ENCODE results near the gene ARHGAP30.

DNA sequence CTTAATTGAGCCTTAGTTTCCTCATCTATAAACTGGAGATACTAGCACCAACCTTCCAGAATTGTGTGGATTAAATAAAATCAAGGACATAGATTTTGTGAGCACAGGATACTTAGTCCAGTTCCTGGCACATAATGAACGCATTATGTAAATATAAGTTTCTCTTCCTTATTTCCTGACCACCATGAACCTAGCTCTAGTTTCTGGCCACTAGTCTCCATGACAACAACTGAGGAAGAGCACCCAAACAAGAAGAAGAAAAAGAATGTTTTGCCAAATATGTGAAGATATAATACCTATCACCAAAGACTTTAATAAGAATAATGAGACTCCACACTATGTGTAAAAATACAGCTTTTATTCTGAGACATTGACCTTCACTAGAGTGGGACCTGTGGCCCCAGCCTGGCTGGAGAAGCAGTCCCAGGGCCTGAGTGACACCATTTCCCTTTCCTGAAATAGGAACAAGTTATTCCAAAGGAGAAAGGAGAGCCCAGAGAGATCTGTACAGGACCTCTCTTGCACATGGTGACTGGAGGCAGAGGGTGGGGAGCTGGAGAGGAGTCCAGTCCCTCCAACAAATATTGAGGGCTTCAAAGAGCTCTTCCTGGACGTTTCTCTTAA lies 23.0 kb downstream of the ARHGAP30 start:
- no peak for TF ChIP-seq EZH2phosphoT487 (IDR thresholded peaks at IDR 0.05; ENCODE audit: borderline replicate concordance, low read length)
- TF ChIP-seq, protein P1, sequence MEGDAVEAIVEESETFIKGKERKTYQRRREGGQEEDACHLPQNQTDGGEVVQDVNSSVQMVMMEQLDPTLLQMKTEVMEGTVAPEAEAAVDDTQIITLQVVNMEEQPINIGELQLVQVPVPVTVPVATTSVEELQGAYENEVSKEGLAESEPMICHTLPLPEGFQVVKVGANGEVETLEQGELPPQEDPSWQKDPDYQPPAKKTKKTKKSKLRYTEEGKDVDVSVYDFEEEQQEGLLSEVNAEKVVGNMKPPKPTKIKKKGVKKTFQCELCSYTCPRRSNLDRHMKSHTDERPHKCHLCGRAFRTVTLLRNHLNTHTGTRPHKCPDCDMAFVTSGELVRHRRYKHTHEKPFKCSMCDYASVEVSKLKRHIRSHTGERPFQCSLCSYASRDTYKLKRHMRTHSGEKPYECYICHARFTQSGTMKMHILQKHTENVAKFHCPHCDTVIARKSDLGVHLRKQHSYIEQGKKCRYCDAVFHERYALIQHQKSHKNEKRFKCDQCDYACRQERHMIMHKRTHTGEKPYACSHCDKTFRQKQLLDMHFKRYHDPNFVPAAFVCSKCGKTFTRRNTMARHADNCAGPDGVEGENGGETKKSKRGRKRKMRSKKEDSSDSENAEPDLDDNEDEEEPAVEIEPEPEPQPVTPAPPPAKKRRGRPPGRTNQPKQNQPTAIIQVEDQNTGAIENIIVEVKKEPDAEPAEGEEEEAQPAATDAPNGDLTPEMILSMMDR (conservative IDR thresholded peaks at IDR 0.05; ENCODE audit: low read depth, low read length): no peak

Measured in PC-3 (cell line).